Uterus (tissue), 4 donors: Measurements from ENCODE around the gene FAM78A. TPM values are rescaled to one million over a fixed set of nuclear protein-coding genes. Genes with fewer than 3 reads are reported as not detected.
"Not testable (repeated sequence)": the region's sequence is repeated elsewhere in the genome, so short reads cannot be mapped to it uniquely, and the experiment has no call there.

Experiments used
- DNase-seq, 2 donors: peaks; one replicate each; pipeline ENCODE4 v3.0.0-alpha.2; 2019 to 2020
- H3K27ac ChIP-seq, 2 donors: fragments of 200-600 bp; sonication (generic); 1 replicate in 1 of 2; 2 replicates in 1 of 2; pipeline ENCODE4 v1.5.1; 2016 to 2018
- H3K27me3 ChIP-seq, 2 donors: fragments of 200-600 bp; sonication (generic); one replicate each; pipeline ENCODE4 v1.5.1; 2018 to 2019; ENCODE audit warnings: control low read depth in 1 of 2
- H3K36me3 ChIP-seq, 2 donors: fragments of 200-600 bp; sonication (generic); one replicate each; pipeline ENCODE4 v1.5.1; 2019; ENCODE audit warnings: control low read depth in 1 of 2
- H3K4me1 ChIP-seq, 2 donors: fragments of 200-600 bp; sonication (generic); one replicate each; pipeline ENCODE4 v1.5.1; 2018 to 2019; ENCODE audit warnings: control low read depth in 1 of 2
- H3K4me3 ChIP-seq, 2 donors: fragments of 200-600 bp; sonication (generic); 1 replicate in 1 of 2; 2 replicates in 1 of 2; pipeline ENCODE4 v1.5.1; 2018 to 2019; ENCODE audit warnings: mild to moderate bottlenecking in 1 of 2
- H3K9me3 ChIP-seq, 2 donors: fragments of 200-600 bp; sonication (generic); one replicate each; pipeline ENCODE4 v1.5.1; 2019; ENCODE audit warnings: control low read depth in 1 of 2
- POLR2A ChIP-seq, 2 donors: fragments of 450-650 bp; IDR thresholded peaks; one replicate each; pipeline ENCODE4 v1.6.1; 2016; ENCODE audit warnings: antibody characterized with exemption in 2 of 2, mild to moderate bottlenecking in 1 of 2, moderate library complexity in 1 of 2
- intact Hi-C: fragments of 100-400 bp; cut with DNase I; formaldehyde crosslinking; loops from one replicate; pipeline ENCODE4 v1.15.1; 2023; ENCODE audit warnings: low total_unique reads
- total RNA-seq, 4 donors: library from RNA; depleted of rRNA in 3 of 4; stranded (reverse); fragments of >200 nt in 3 of 4; gene quantifications; one replicate each; pipeline versions ENCODE4 v1.1.0 to v1.2.4, GENCODE V29; 2014 to 2023
- TF ChIP-seq, protein P1 (sequence below), 4 experiments: fragments of 200-600 bp in 2 of 4; fragments of 450-650 bp in 2 of 4; sonication (generic) in 2 of 4; IDR thresholded peaks; one replicate each; pipeline ENCODE4 v1.5.1; 2016 to 2019; ENCODE audit warnings: antibody characterized with exemption in 4 of 4, mild to moderate bottlenecking in 2 of 4, moderate library complexity in 1 of 4
- donor health status: DM: yes; HTN: yes; CAD: no.

FAM78A gene
- total RNA-seq, 4 donors from 2014 or later: 0.26 to 15.9 (median 3.6) TPM

DNA sequence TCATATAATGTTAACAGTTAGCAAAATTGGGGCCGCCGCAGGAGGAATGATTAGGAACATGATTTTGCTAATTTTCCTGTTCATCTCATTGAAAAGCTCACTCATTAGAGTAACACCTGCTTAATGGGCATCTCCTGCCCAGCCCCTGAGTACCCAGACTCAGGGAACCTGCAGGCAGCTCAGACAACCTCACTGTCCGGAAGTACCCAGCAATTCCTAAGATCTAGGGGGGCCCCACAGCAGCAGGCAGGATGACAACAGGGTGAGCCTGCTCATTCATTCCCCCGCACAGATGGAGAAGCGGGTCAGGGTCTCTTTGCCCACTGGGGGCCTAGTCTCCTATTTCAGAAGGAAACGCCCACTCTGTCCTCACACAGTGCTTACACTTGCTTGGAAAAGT is 12.6 kb downstream of the FAM78A start:
- DNase-seq: no peak
- Histone ChIP-seq H3K4me1 (no peaks in the 10 kb centered on the region), H3K9me3 (no peaks in the 10 kb centered on the region), H3K27ac (no peak overlapping the region), H3K36me3 (no peaks in the 10 kb centered on the region), H3K27me3 (no peaks in the 10 kb centered on the region), H3K4me3 (no peak overlapping the region)
- intact Hi-C loops: loop anchor here (10.0 kb wide), 1 partner anchor 61 kb away; no protein-coding TSS in a partner anchor
- TF ChIP-seq, protein P1, sequence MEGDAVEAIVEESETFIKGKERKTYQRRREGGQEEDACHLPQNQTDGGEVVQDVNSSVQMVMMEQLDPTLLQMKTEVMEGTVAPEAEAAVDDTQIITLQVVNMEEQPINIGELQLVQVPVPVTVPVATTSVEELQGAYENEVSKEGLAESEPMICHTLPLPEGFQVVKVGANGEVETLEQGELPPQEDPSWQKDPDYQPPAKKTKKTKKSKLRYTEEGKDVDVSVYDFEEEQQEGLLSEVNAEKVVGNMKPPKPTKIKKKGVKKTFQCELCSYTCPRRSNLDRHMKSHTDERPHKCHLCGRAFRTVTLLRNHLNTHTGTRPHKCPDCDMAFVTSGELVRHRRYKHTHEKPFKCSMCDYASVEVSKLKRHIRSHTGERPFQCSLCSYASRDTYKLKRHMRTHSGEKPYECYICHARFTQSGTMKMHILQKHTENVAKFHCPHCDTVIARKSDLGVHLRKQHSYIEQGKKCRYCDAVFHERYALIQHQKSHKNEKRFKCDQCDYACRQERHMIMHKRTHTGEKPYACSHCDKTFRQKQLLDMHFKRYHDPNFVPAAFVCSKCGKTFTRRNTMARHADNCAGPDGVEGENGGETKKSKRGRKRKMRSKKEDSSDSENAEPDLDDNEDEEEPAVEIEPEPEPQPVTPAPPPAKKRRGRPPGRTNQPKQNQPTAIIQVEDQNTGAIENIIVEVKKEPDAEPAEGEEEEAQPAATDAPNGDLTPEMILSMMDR (IDR thresholded peaks at IDR 0.05): no peak
- no peak for TF ChIP-seq POLR2A (IDR thresholded peaks at IDR 0.05)

DNA sequence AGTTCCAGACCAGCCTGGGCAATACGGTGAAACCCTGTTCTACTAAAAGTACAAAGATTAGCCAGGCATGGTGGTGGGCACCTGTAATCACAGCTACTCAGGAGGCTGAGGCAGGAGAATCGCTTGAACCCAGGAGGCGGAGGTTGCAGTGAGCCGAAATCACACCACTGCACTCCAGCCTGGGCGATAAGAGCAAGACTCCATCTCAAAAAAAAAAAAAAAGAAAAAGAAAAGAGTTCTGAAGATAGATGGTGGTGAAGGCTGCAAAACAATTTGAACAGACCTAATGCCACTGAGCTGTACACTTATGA is 13.3 kb downstream of the FAM78A start:
- H3K4me1 ChIP-seq, H3K4me3 ChIP-seq, H3K36me3 ChIP-seq, DNase-seq, H3K9me3 ChIP-seq, H3K27ac ChIP-seq, H3K27me3 ChIP-seq: not testable (repeated sequence)
- intact Hi-C loops: loop anchor here (10.0 kb wide), 1 partner anchor 62 kb away; no protein-coding TSS in a partner anchor

GRCh38 chr9:131262327-131263032 is 13.8 kb downstream of the FAM78A start:
- intact Hi-C loops: loop anchor here (10.0 kb wide), 1 partner anchor 62 kb away; no protein-coding TSS in a partner anchor
- H3K27ac ChIP-seq: no peak overlapping the region
- TF ChIP-seq POLR2A (IDR thresholded peaks at IDR 0.05): no peak
- TF ChIP-seq, protein P1 (IDR thresholded peaks at IDR 0.05): no peak
- no peaks in the 10 kb centered on the region for H3K4me1 ChIP-seq
- no peaks in the 10 kb centered on the region for H3K9me3 ChIP-seq
- H3K36me3 ChIP-seq: no peaks in the 10 kb centered on the region
- DNase-seq: no peak
- H3K27me3 ChIP-seq: no peaks in the 10 kb centered on the region
- H3K4me3 ChIP-seq: no peak overlapping the region

GRCh38 chr9:131260751-131261452 is 15.4 kb downstream of the FAM78A start:
- no peaks in the 10 kb centered on the region for H3K36me3 ChIP-seq
- no peak for DNase-seq
- no peak overlapping the region for H3K4me3 ChIP-seq
- intact Hi-C loops: loop anchor here (10.0 kb wide), 1 partner anchor 64 kb away; no protein-coding TSS in a partner anchor
- TF ChIP-seq, protein P1 (IDR thresholded peaks at IDR 0.05): no peak
- no peak for TF ChIP-seq POLR2A (IDR thresholded peaks at IDR 0.05)
- H3K4me1 ChIP-seq: no peaks in the 10 kb centered on the region
- H3K27me3 ChIP-seq: no peaks in the 10 kb centered on the region
- H3K9me3 ChIP-seq: no peaks in the 10 kb centered on the region
- H3K27ac ChIP-seq: no peak overlapping the region

DNA sequence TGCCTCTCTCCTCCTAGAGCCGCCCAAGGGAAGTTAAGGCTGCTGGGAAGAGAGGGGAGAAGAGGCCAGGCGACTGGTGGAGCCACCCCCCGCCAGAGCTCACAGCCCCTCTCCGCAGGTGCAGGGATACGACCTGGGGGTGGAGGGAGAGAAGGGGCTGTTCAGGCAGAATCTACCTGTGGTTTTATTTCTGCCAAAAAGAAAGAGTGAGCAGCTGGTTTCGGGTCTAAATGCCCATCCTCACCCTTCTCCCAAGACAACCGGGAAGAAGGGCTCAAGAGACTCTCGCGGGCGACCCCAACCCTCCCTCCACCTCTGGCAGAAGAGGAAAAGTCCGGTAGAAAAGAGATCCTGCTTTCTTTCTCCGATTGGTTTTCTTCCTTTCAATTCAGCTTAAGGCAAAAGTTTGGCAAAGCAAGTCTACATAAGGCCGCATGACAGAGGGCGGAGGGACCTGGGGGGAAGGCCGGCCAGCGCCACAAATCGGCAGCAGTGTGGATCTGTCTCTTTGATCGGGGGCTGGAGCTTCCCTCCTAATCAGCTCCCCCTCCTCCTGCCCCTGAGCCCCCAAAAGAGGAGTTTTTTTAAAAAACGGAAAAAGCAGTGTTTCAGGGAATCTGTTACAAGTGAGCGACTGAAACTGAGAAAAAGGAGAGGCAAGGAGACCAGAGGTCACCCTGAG is 16.3 kb downstream of the FAM78A start:
- no peaks in the 10 kb centered on the region for H3K4me1 ChIP-seq
- DNase-seq: no peak
- H3K4me3 ChIP-seq: no peak overlapping the region
- H3K36me3 ChIP-seq: no peaks in the 10 kb centered on the region
- H3K27me3 ChIP-seq: no peaks in the 10 kb centered on the region
- no peaks in the 10 kb centered on the region for H3K9me3 ChIP-seq
- TF ChIP-seq POLR2A (IDR thresholded peaks at IDR 0.05): no peak
- TF ChIP-seq, protein P1 (IDR thresholded peaks at IDR 0.05): no peak
- no peak overlapping the region for H3K27ac ChIP-seq
- intact Hi-C loops: loop anchor here (10.0 kb wide), 2 partner anchors 65 to 1955 kb away; no protein-coding TSS in a partner anchor
